ENCODE measurements around the gene GCK.

- TF ChIP-seq, protein P1, sequence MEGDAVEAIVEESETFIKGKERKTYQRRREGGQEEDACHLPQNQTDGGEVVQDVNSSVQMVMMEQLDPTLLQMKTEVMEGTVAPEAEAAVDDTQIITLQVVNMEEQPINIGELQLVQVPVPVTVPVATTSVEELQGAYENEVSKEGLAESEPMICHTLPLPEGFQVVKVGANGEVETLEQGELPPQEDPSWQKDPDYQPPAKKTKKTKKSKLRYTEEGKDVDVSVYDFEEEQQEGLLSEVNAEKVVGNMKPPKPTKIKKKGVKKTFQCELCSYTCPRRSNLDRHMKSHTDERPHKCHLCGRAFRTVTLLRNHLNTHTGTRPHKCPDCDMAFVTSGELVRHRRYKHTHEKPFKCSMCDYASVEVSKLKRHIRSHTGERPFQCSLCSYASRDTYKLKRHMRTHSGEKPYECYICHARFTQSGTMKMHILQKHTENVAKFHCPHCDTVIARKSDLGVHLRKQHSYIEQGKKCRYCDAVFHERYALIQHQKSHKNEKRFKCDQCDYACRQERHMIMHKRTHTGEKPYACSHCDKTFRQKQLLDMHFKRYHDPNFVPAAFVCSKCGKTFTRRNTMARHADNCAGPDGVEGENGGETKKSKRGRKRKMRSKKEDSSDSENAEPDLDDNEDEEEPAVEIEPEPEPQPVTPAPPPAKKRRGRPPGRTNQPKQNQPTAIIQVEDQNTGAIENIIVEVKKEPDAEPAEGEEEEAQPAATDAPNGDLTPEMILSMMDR (IDR thresholded peaks at IDR 0.05; ENCODE audit: insufficient read depth, low read length, poor library complexity, severe bottlenecking), result no peak
- TF ChIP-seq EZH2phosphoT487 (conservative IDR thresholded peaks at IDR 0.05; ENCODE audit: low read length), result no peak
Observed at GRCh38 chr7:44098092-44099068, 90.9 kb downstream of the GCK start.
